Activated CD4-positive, alpha-beta memory T cell treated with anti-CD3 and anti-CD28 coated beads, Interleukin-2, amount 10 ng/mL, durations not matched to agents 7 days and 5 days (primary cell): ENCODE results near the gene LIMCH1. TPM values are rescaled to one million over a fixed set of nuclear protein-coding genes. Genes with fewer than 3 reads are reported as not detected.

Experiments used
- CTCF ChIA-PET: fragments of 350-600 bp; sonication (Branson Sonifier 250); formaldehyde crosslinking; loops from one replicate; lab custom pipeline; 2021; ENCODE audit warnings: antibody characterized with exemption, inconsistent platforms; lab: Charles Lee
- POLR2A ChIA-PET: fragments of 350-600 bp; sonication (Branson Sonifier 250); formaldehyde crosslinking; loops from one replicate; lab custom pipeline; 2021; ENCODE audit warnings: antibody characterized with exemption; lab: Charles Lee
- DNase-seq: peaks from one replicate; pipeline ENCODE4 v3.0.0-alpha.2; 2020
- H3K27ac Mint-ChIP-seq: one replicate; pipeline ENCODE4 v1.8.0; 2021; ENCODE audit warnings: mild to moderate bottlenecking, mixed read lengths
- H3K27me3 Mint-ChIP-seq: one replicate; pipeline ENCODE4 v1.8.0; 2021; ENCODE audit warnings: mixed read lengths
- H3K36me3 Mint-ChIP-seq: one replicate; pipeline ENCODE4 v1.8.0; 2021; ENCODE audit warnings: low read depth, mixed read lengths
- H3K4me1 Mint-ChIP-seq: one replicate; pipeline ENCODE4 v1.8.0; 2021; ENCODE audit warnings: mixed read lengths
- H3K4me3 Mint-ChIP-seq: one replicate; pipeline ENCODE4 v1.8.0; 2021; ENCODE audit warnings: mild to moderate bottlenecking, mixed read lengths
- H3K9me3 Mint-ChIP-seq: one replicate; pipeline ENCODE4 v1.8.0; 2021; ENCODE audit warnings: mixed read lengths
- total RNA-seq, 2 experiments: library from RNA; stranded (reverse); gene quantifications; one replicate each; pipeline ENCODE4 v1.2.3, GENCODE V29; 2021

LIMCH1 gene
- total RNA-seq, 2 experiments from 2014 or later: not detected

- no peak for DNase-seq
- Mint-ChIP-seq H3K27ac (no peak overlapping the region), H3K4me1 (no peaks in the 10 kb centered on the region), H3K9me3 (no peaks in the 10 kb centered on the region), H3K36me3 (no peaks in the 10 kb centered on the region), H3K4me3 (no peak overlapping the region), H3K27me3 (no peaks in the 10 kb centered on the region)
- POLR2A ChIA-PET: no interaction called here
- CTCF ChIA-PET: no interaction called here
These were observed 566 bp upstream of the LIMCH1 start for GRCh38 chr4:41537292-41537890.

- Mint-ChIP-seq H3K4me1 (no peaks in the 10 kb centered on the region), H3K27me3 (no peaks in the 10 kb centered on the region)
These were observed 1.0 kb downstream of the LIMCH1 start for GRCh38 chr4:41538887-41539498.

DNA sequence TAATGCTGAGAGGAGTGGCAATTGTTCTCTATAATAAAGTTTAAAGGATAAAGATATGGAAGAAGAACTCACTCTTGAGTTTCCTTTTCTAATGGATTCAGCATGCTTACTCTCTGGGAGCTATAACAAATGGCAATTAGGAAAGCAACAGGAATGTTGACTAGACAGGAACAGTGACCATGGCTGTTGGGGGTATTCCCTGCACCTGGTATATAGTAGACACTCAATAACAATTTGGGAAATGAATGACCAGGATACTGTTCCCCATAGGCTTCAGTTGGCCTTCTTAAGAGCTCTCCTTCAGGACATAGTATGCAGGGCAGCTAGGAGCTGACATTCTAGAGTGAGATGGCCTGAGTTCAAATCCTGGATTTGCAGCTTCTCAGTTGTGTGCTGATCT is 1.8 kb downstream of the LIMCH1 start:
- H3K4me3 Mint-ChIP-seq: no peak overlapping the region
- no peak overlapping the region for H3K27ac Mint-ChIP-seq
- no peaks in the 10 kb centered on the region for H3K9me3 Mint-ChIP-seq
- no peaks in the 10 kb centered on the region for H3K36me3 Mint-ChIP-seq
- no peaks in the 10 kb centered on the region for H3K27me3 Mint-ChIP-seq
- DNase-seq: no peak
- no peaks in the 10 kb centered on the region for H3K4me1 Mint-ChIP-seq
- ChIA-PET POLR2A (no interaction called here), CTCF (no interaction called here)

More at GRCh38 chr4:41538887-41539498, 1.0 kb downstream of the LIMCH1 start:
- no peak for DNase-seq
- Mint-ChIP-seq H3K36me3 (no peaks in the 10 kb centered on the region), H3K9me3 (no peaks in the 10 kb centered on the region), H3K27ac (no peak overlapping the region), H3K4me3 (no peak overlapping the region)
- ChIA-PET CTCF (no interaction called here), POLR2A (no interaction called here)

- H3K27ac Mint-ChIP-seq: no peak overlapping the region
- no peaks in the 10 kb centered on the region for H3K36me3 Mint-ChIP-seq
- POLR2A ChIA-PET: no interaction called here
- H3K27me3 Mint-ChIP-seq: no peaks in the 10 kb centered on the region
- no peak overlapping the region for H3K4me3 Mint-ChIP-seq
- no peaks in the 10 kb centered on the region for H3K4me1 Mint-ChIP-seq
- no peaks in the 10 kb centered on the region for H3K9me3 Mint-ChIP-seq
- CTCF ChIA-PET: no interaction called here
- DNase-seq: no peak
These were observed 2.7 kb downstream of the LIMCH1 start for GRCh38 chr4:41540687-41541086.

DNA sequence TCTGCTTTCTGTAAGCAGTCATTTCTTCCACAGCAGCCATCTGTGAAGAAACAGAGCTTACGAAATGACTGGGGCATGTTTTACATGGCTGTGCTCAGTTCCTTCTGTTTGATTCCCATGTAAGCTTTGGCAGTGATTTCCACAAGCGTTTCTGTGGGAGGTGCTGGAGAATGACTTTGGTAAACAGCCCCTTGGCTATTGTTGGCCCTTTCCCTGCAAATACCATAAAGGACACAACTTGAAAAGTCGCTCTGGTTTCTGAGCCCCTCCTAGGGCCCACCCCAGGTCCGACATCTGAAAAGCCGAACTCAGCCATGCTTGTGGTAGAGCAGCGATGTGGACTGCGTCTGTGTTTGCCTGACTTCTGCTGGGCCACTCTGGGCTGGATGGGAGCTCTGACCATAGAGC is 3.7 kb downstream of the LIMCH1 start:
- POLR2A ChIA-PET: no interaction called here
- CTCF ChIA-PET: no interaction called here
- no peaks in the 10 kb centered on the region for H3K9me3 Mint-ChIP-seq
- no peaks in the 10 kb centered on the region for H3K4me1 Mint-ChIP-seq
- H3K4me3 Mint-ChIP-seq: no peak overlapping the region
- H3K36me3 Mint-ChIP-seq: no peaks in the 10 kb centered on the region
- no peaks in the 10 kb centered on the region for H3K27me3 Mint-ChIP-seq
- DNase-seq: no peak
- no peak overlapping the region for H3K27ac Mint-ChIP-seq

DNA sequence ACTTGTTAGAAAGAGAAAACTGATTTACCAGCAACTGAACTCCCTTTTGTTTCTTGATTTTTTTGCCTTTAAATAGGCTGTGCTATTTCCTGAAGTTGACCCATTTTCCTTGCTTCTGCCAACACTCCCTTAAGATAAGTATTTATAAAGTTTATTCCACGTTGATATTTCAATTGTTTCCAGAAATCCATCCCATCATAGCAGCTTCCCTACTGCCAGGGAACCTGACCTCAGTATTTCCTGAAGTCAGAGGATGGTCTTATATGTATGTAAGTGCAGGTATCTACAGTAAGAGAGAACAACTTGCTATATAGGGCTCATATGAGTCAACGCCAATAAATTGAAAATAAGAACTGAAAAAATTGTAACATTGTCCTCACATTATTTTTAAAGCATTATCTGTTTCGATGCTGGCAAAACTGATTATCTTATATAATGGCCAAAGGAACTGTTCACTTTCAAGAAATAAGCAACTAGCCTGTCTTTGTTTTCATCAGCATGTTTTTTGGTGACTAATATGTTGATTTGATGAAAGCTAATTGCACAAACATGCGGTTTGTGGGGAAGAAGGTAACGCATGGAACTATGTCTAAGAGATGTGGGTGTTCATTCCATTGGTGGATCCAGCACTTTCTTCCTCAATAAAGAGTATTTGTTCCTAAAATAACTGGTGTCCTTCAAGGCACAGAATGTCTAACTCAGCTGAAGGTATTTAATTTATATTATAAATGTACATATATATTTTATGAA is 4.7 kb downstream of the LIMCH1 start:
- Mint-ChIP-seq H3K36me3 (no peaks in the 10 kb centered on the region), H3K27me3 (no peaks in the 10 kb centered on the region), H3K4me1 (no peaks in the 10 kb centered on the region), H3K9me3 (no peaks in the 10 kb centered on the region), H3K27ac (no peak overlapping the region), H3K4me3 (no peak overlapping the region)
- ChIA-PET CTCF (no interaction called here), POLR2A (no interaction called here)
- DNase-seq: no peak

GRCh38 chr4:41545238-41545637 is 7.3 kb downstream of the LIMCH1 start:
- Mint-ChIP-seq H3K36me3 (no peaks in the 10 kb centered on the region), H3K9me3 (no peaks in the 10 kb centered on the region), H3K4me1 (no peaks in the 10 kb centered on the region), H3K27me3 (no peaks in the 10 kb centered on the region), H3K4me3 (no peak overlapping the region), H3K27ac (no peak overlapping the region)
- CTCF ChIA-PET: no interaction called here
- POLR2A ChIA-PET: no interaction called here
- DNase-seq: no peak

DNA sequence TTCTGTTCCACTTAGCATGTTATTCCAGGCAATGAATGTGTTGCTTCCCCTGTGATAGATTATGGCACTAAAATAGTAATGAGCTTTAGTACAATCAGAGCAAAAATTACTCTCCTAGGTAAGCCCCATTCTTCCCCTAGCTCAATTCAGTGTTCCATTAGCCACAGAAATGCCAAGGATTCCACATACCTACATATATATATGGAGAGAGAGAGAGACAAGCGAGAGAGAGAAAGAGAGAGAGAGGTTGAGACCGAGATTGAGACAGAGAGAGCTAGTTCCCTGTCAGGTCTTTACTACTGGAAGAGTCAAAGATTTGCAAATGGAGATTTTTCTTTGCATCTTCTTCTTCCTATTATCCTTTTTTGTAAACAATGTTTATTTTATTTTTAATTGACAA is 8.7 kb downstream of the LIMCH1 start:
- no peaks in the 10 kb centered on the region for H3K4me1 Mint-ChIP-seq
- H3K36me3 Mint-ChIP-seq: no peaks in the 10 kb centered on the region

DNA sequence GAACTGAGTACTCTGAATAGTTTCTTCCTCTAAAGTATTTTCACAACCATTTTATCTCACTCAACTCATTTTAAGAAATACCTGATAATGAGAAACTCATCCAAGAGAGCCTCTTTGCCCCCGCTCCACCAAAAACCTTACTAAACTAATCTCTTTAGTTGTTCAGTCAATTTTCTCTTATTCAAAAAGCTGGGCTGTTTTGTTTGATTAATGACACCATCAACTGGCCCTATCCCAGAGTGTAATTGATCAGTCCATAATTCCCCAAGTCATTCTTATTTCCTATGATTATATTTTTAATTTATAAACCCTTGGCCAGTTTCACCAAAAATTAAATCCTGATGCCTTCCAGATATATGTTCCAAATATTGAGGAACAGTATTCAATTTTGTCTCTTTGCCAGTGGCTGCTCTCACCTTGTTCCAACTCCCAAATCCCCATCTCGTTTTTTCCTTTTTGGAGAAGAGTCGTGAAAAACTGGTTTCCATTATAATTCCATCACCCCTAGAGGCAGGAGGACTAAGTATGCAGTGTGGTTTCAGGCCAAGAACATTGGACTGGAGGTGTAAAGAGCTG is 10.4 kb downstream of the LIMCH1 start:
- no peak for DNase-seq
- H3K36me3 Mint-ChIP-seq: no peaks in the 10 kb centered on the region
- H3K4me3 Mint-ChIP-seq: no peak overlapping the region
- ChIA-PET POLR2A (no interaction called here), CTCF (no interaction called here)
- no peaks in the 10 kb centered on the region for H3K27me3 Mint-ChIP-seq
- H3K9me3 Mint-ChIP-seq: no peaks in the 10 kb centered on the region
- no peaks in the 10 kb centered on the region for H3K4me1 Mint-ChIP-seq
- H3K27ac Mint-ChIP-seq: no peak overlapping the region

More for the DNA sequence above, 8.7 kb downstream of the LIMCH1 start:
- ChIA-PET POLR2A (no interaction called here), CTCF (no interaction called here)
- Mint-ChIP-seq H3K27ac (no peak overlapping the region), H3K27me3 (no peaks in the 10 kb centered on the region), H3K9me3 (no peaks in the 10 kb centered on the region), H3K4me3 (no peak overlapping the region)
- DNase-seq: no peak

DNA sequence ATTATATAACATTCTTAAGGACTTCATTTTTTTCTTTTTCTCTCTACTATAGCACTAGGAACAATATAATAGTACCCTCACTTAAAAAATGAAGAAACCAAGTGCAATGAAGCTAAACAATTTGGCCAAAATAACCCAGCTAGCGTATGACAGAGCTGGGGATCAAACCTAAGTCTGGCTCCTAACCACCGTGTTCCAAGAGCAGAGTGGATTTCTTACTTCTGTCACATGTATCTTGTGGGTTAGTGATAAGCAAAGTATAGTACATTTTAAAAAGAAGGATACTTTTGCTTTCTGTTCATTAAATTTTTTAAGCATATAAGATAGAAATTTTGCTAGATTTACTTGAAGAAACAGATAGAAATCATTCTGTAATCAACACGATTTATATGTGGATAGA is 11.5 kb downstream of the LIMCH1 start:
- H3K4me3 Mint-ChIP-seq: no peak overlapping the region
- no peaks in the 10 kb centered on the region for H3K36me3 Mint-ChIP-seq
- ChIA-PET CTCF (no interaction called here), POLR2A (no interaction called here)
- DNase-seq: no peak
- H3K27me3 Mint-ChIP-seq: no peaks in the 10 kb centered on the region
- no peak overlapping the region for H3K27ac Mint-ChIP-seq
- no peaks in the 10 kb centered on the region for H3K4me1 Mint-ChIP-seq
- H3K9me3 Mint-ChIP-seq: no peaks in the 10 kb centered on the region

GRCh38 chr4:41550308-41550707 is 12.4 kb downstream of the LIMCH1 start:
- no peaks in the 10 kb centered on the region for H3K27me3 Mint-ChIP-seq
- ChIA-PET POLR2A (no interaction called here), CTCF (no interaction called here)
- no peaks in the 10 kb centered on the region for H3K36me3 Mint-ChIP-seq
- no peak overlapping the region for H3K4me3 Mint-ChIP-seq
- H3K9me3 Mint-ChIP-seq: no peaks in the 10 kb centered on the region
- no peaks in the 10 kb centered on the region for H3K4me1 Mint-ChIP-seq
- H3K27ac Mint-ChIP-seq: no peak overlapping the region
- DNase-seq: no peak

DNA sequence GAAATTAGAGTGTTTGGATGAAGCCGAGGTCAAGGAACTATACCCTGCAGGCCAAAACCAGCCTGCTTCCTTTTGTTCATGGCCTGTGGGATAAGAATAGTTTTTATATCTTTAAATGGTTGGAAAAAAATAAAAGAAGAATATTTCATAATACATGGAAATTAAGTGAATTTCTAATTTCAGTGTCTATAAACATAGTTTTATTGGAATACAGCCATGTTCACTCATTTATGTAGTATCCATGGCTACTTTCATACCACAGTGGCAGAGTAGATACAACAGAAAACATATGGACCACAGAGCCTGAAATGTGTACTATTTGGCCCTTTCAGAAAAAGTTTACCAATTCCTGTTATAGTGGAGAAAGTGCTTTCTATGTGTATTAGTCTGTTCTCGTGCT is 13.6 kb downstream of the LIMCH1 start:
- Mint-ChIP-seq H3K36me3 (no peaks in the 10 kb centered on the region), H3K4me3 (no peak overlapping the region), H3K27me3 (no peaks in the 10 kb centered on the region), H3K4me1 (no peaks in the 10 kb centered on the region), H3K27ac (no peak overlapping the region), H3K9me3 (no peaks in the 10 kb centered on the region)
- DNase-seq: no peak
- CTCF ChIA-PET: no interaction called here
- POLR2A ChIA-PET: no interaction called here

DNA sequence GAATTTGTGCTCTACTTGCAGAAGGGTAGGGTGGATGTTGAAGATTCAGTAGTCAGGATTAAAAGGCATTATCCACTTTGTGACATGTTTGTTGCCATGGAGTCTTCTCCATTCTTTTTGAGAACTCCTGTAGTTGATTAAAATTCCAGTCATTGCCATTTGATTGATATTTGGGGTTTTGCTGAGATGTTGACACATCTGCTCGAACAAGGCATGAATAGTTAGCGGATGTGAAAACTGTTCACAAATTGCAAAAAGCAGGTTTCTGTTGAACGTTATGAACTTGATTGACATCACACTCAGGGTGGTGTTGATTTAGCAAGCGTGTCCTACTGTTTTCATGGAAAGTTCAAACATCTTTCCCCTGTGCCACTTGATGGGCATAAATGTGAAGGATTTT is 16.9 kb downstream of the LIMCH1 start:
- Mint-ChIP-seq H3K4me1 (no peaks in the 10 kb centered on the region), H3K27me3 (peaks cover 3% of the 10 kb centered on the region), H3K4me3 (no peak overlapping the region), H3K36me3 (no peaks in the 10 kb centered on the region), H3K9me3 (no peaks in the 10 kb centered on the region), H3K27ac (no peak overlapping the region)
- ChIA-PET CTCF (no interaction called here), POLR2A (no interaction called here)
- no peak for DNase-seq
